A673 (cell line): ENCODE measurements around the gene POLR1D. TPM values are rescaled to one million over a fixed set of nuclear protein-coding genes. Genes with fewer than 3 reads are reported as not detected.

ENCODE experiments used
- BruUV-seq: library from RNA; stranded (reverse); fragments of 400-500 nt; replicated peaks from 2 replicates; lab custom pipeline; 2021; lab: Mats Ljungman, UMichigan
- CTCF ChIA-PET: fragments of 300-600 bp; sonication (Branson Sonifier 250); formaldehyde crosslinking; loops from one replicate; lab custom pipeline; 2022; ENCODE audit warnings: antibody characterized with exemption; lab: Charles Lee
- POLR2A ChIA-PET: fragments of 300-600 bp; sonication (Branson Sonifier 250); formaldehyde crosslinking; loops from one replicate; lab custom pipeline; 2022; ENCODE audit warnings: antibody characterized with exemption; ENCODE audit not compliant: low non-redundant PET; lab: Charles Lee
- DNase-seq: peaks from one replicate; pipeline ENCODE4 v3.0.0-alpha.2; 2015; ENCODE audit warnings: low spot score
- H3K27ac ChIP-seq: fragments of 200-600 bp; sonication (generic); 2 replicates; pipeline ENCODE4 v1.5.1; 2016; ENCODE audit warnings: mixed run types, low read depth, mild to moderate bottlenecking, mixed read lengths, antibody characterized with exemption, low read length; ENCODE audit not compliant: poor library complexity, severe bottlenecking
- H3K27me3 ChIP-seq: fragments of 200-600 bp; sonication (generic); replicated peaks from 2 replicates; pipeline ENCODE4 v1.6.1; 2017; ENCODE audit warnings: mixed run types, low read depth, mild to moderate bottlenecking, mixed read lengths, antibody characterized with exemption, low read length; ENCODE audit not compliant: insufficient read depth, poor library complexity
- H3K36me3 ChIP-seq: fragments of 200-600 bp; sonication (generic); 2 replicates; pipeline ENCODE4 v1.6.1; 2016; ENCODE audit warnings: mixed run types, mild to moderate bottlenecking, mixed read lengths, antibody characterized with exemption, low read length; ENCODE audit not compliant: insufficient read depth, poor library complexity, severe bottlenecking
- H3K4me1 ChIP-seq: fragments of 200-600 bp; sonication (generic); 2 replicates; pipeline ENCODE4 v1.6.1; 2017; ENCODE audit warnings: mixed run types, mild to moderate bottlenecking, mixed read lengths, antibody characterized with exemption, low read length; ENCODE audit not compliant: insufficient read depth, poor library complexity, severe bottlenecking
- H3K4me3 ChIP-seq: fragments of 200-600 bp; sonication (generic); 2 replicates; pipeline ENCODE4 v1.5.1; 2016; ENCODE audit warnings: low read depth, mixed run types, mild to moderate bottlenecking, mixed read lengths, low read length; ENCODE audit not compliant: poor library complexity, severe bottlenecking
- H3K9me3 ChIP-seq: fragments of 200-600 bp; sonication (generic); 2 replicates; pipeline ENCODE4 v1.6.1; 2016; ENCODE audit warnings: mixed run types, low read depth, mild to moderate bottlenecking, mixed read lengths, antibody characterized with exemption, low read length; ENCODE audit not compliant: poor library complexity, severe bottlenecking
- CTCF ChIP-seq: fragments of 300-800, 200-600 bp; sonication (generic); conservative IDR thresholded peaks from 2 replicates; pipeline ENCODE4 v1.5.1; 2017; ENCODE audit warnings: low read depth, mild to moderate bottlenecking, antibody characterized with exemption, low read length, moderate library complexity, mixed read lengths
- EZH2 ChIP-seq: fragments of 200-600 bp; sonication (generic); IDR thresholded peaks from 2 replicates; pipeline ENCODE4 v1.6.1; 2017; ENCODE audit warnings: borderline replicate concordance, low read depth, mild to moderate bottlenecking, mixed read lengths, antibody characterized with exemption, low read length; ENCODE audit not compliant: poor library complexity, severe bottlenecking
- intact Hi-C: fragments of 100-400 bp; cut with micrococcal nuclease; formaldehyde crosslinking; loops from one replicate; pipeline ENCODE4 v1.10.0; 2022; ENCODE audit not compliant: unreplicated experiment
- total RNA-seq: library from RNA; stranded (reverse); gene quantifications from 2 replicates; pipeline ENCODE4 v1.2.3, GENCODE V29; 2021

Gene POLR1D
- total RNA-seq, 1 experiment from 2014 or later = 116 TPM

GRCh38 chr13:27670861-27671260 is 49.2 kb downstream of the POLR1D start:
- ChIA-PET CTCF (no interaction called here), POLR2A (no interaction called here)
- Histone ChIP-seq H3K4me1 (no peaks in the 10 kb centered on the region), H3K4me3 (no peak overlapping the region), H3K9me3 (no peaks in the 10 kb centered on the region), H3K27ac (no peak overlapping the region), H3K27me3 (no peaks in the 10 kb centered on the region), H3K36me3 (peaks cover 1% of the 10 kb centered on the region)
- BruUV-seq = no TSS peak
- DNase-seq = no peak
- intact Hi-C loops = no loop called here
- no peak for TF ChIP-seq CTCF
- TF ChIP-seq EZH2 = no peak

DNA sequence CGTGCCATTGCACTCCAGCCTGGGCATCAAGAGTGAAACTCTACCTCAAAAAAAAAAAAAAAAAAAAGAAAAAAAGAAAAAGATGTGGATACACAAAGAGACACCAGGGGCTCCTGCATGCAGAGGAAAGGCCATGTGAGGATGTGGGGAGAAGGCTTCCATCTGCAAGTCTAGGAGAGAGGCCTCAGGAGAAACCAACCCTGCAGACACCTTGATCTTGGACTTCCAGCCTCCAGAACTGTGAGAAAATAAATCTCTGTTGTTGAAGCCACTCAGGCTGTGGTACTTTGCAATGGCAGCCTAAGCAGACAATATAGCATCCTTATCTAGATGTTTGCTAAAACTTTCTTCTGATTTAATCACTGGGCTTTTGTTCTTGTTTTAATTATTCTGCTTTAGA is 50.3 kb downstream of the POLR1D start:
- no peaks in the 10 kb centered on the region for H3K27me3 ChIP-seq
- BruUV-seq = no TSS peak
- ChIA-PET POLR2A (no interaction called here), CTCF (no interaction called here)
- intact Hi-C loops = no loop called here
- no peak overlapping the region for H3K4me3 ChIP-seq
- no peak overlapping the region for H3K27ac ChIP-seq
- H3K36me3 ChIP-seq = no peaks in the 10 kb centered on the region
- no peak for DNase-seq
- H3K4me1 ChIP-seq = no peaks in the 10 kb centered on the region
- no peak for TF ChIP-seq CTCF
- TF ChIP-seq EZH2 = no peak
- H3K9me3 ChIP-seq = no peaks in the 10 kb centered on the region

Other genes starting within 250 kb of the POLR1D start
- gene GTF3A, start 197.3 kb upstream of the POLR1D start, total RNA-seq = 126 and 130 TPM in 2 replicates
- 34.4 and 37.1 TPM in 2 replicates for gene MTIF3, start 171.3 kb upstream of the POLR1D start, total RNA-seq
- 5.9 and 6.4 TPM in 2 replicates for gene LNX2, start 1.4 kb upstream of the POLR1D start, total RNA-seq
- gene GSX1, start 170.6 kb downstream of the POLR1D start, total RNA-seq = not detected in 2 replicates